RKO (cell line): Measurements from ENCODE around the gene INPP5E.

ENCODE experiments used
- DNase-seq: peaks from one replicate; pipeline ENCODE4 v3.0.0-alpha.2; 2016; ENCODE audit warnings: low spot score

INPP5E gene

GRCh38 chr9:136439481-136440408, at the start of gene INPP5E:
INPP5E (minus strand) TSS chr9:136439845; CDS start chr9:136439419, 426 bp downstream.
- peak; percentile 79 for DNase-seq

- peak; percentile 51 for DNase-seq
Measured at GRCh38 chr9:136488247-136489214, 48.9 kb upstream of the INPP5E start.

- DNase-seq, result no peak
Measured at GRCh38 chr9:136487672-136488071, 48.0 kb upstream of the INPP5E start.

- DNase-seq, result no peak
Measured at GRCh38 chr9:136486823-136487620, 47.4 kb upstream of the INPP5E start.

GRCh38 chr9:136486131-136486530, 46.5 kb upstream of the INPP5E start:
- no peak for DNase-seq

- DNase-seq, result peak; percentile 88
Measured at GRCh38 chr9:136485049-136486045, 45.7 kb upstream of the INPP5E start.

GRCh38 chr9:136484153-136485048, 44.8 kb upstream of the INPP5E start:
- DNase-seq, result peak; percentile 92

GRCh38 chr9:136483589-136484152, 44.0 kb upstream of the INPP5E start:
- peak; percentile 97 for DNase-seq

- DNase-seq, result peak; percentile 99
Measured at GRCh38 chr9:136482793-136483588, 43.3 kb upstream of the INPP5E start, which contains the start of gene SEC16A. SEC16A (minus strand) TSS chr9:136483040; CDS start chr9:136477615, 5,425 bp downstream.

- peak; percentile 70 for DNase-seq
Measured at GRCh38 chr9:136482046-136482792, 42.6 kb upstream of the INPP5E start.

GRCh38 chr9:136481558-136481957, 41.9 kb upstream of the INPP5E start:
- peak; percentile 35 for DNase-seq

- DNase-seq, result no peak
Measured at GRCh38 chr9:136476369-136477150, 36.9 kb upstream of the INPP5E start.

- no peak for DNase-seq
Measured at GRCh38 chr9:136474974-136475865, 35.6 kb upstream of the INPP5E start.

- DNase-seq, result no peak
Measured at GRCh38 chr9:136474021-136474640, 34.5 kb upstream of the INPP5E start.

- DNase-seq, result no peak
Measured at GRCh38 chr9:136473354-136473721, 33.7 kb upstream of the INPP5E start.
